Right lobe of liver (tissue), 4 donors: ENCODE measurements around the gene CD274.

Experiments
- POLR2A ChIP-seq: fragments of 450-650 bp; IDR thresholded peaks from one replicate; pipeline ENCODE4 v1.6.1; 2017; ENCODE audit warnings: antibody characterized with exemption, mild to moderate bottlenecking
- TF ChIP-seq, protein P1 (sequence below), 4 donors: fragments of 200-600 bp in 3 of 4; fragments of 450-650 bp in 1 of 4; IDR thresholded peaks; one replicate each; pipeline versions ENCODE4 v1.5.1 to v1.8.0; 2016 to 2022; ENCODE audit warnings: antibody characterized with exemption in 4 of 4, mild to moderate bottlenecking in 2 of 4
- donor health status: DM: no; HTN: no; CAD: no.
- donor health status: DM: no; HTN: no; CAD: no.
- donor health status: DM: no; HTN: yes; CAD: no.

DNA sequence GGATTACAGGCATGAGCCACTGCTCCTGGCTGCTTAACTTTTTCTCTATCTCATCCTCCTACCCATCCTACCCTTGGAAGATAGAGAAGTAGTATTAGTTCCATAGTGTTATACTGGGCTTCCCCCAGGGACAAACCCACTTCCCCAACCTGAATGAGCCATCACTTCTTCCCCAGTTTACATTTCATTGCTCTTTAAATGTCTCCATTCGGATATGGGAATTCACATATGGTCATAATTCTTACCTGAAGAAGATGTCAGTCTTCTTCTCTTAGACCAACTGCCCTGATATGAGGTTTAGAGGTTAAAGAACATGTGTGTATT lies 1.9 kb downstream of the CD274 start:
- TF ChIP-seq, protein P1, sequence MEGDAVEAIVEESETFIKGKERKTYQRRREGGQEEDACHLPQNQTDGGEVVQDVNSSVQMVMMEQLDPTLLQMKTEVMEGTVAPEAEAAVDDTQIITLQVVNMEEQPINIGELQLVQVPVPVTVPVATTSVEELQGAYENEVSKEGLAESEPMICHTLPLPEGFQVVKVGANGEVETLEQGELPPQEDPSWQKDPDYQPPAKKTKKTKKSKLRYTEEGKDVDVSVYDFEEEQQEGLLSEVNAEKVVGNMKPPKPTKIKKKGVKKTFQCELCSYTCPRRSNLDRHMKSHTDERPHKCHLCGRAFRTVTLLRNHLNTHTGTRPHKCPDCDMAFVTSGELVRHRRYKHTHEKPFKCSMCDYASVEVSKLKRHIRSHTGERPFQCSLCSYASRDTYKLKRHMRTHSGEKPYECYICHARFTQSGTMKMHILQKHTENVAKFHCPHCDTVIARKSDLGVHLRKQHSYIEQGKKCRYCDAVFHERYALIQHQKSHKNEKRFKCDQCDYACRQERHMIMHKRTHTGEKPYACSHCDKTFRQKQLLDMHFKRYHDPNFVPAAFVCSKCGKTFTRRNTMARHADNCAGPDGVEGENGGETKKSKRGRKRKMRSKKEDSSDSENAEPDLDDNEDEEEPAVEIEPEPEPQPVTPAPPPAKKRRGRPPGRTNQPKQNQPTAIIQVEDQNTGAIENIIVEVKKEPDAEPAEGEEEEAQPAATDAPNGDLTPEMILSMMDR (IDR thresholded peaks at IDR 0.05) = no peak
- no peak for TF ChIP-seq POLR2A
